CD4-positive, alpha-beta T cell treated with Interleukin-4 for 1 hour (primary cell): Measurements from ENCODE around the gene C2CD4C.
"Not testable (repeated sequence)": the region's sequence is repeated elsewhere in the genome, so short reads cannot be mapped to it uniquely, and the experiment has no call there.

Experiments used
- DNase-seq, 2 donors: peaks; one replicate each; pipeline ENCODE4 v3.0.0-alpha.2; 2020 to 2022

The C2CD4C gene

DNA sequence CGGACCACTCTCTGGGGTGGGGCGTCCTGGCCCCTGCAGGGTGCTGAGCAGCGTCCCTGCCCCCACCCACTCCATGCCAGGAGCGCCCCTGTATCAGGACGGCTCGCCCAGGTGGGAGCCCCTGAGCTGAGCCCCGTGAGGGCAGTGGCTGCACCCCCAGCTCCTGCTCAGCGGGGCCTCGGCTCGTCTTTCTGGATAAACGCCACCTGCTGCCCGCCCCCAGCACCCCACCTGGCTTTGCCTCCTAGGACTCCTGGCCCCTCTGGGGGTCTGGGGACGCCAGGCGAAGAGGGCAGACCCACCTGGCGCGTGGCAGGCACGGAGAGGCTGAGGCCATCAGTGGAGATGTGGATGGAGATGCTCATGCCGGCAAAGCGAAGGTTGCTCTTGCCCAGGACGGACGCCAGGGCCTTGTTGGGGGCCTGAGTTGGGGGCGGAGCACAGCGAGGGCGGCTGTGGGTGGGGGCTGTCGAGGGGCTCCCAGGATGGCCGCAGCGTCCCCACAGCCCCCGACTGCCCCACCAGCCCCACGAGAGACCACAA is 29.5 kb upstream of the C2CD4C start:
- no peak for DNase-seq

DNA sequence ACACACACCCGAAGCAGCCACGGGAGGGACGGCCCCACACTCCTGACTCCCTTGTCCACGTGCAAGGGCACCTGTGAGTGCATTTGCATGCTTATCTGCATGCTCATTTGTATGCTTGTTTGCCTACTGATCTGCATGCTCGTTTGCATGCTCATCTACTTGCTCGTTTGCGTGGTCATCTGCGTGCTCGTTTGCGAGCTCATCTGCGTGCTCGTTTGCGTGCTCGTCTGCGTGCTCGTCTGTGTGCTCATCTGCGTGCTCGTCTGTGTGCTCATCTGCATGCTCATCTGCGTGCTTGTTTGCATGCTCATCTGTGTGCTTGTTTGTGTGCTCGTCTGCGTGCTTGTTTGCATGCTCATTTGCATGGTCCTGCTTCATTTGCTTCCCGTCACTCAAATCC is 28.1 kb upstream of the C2CD4C start:
- no peak for DNase-seq

DNA sequence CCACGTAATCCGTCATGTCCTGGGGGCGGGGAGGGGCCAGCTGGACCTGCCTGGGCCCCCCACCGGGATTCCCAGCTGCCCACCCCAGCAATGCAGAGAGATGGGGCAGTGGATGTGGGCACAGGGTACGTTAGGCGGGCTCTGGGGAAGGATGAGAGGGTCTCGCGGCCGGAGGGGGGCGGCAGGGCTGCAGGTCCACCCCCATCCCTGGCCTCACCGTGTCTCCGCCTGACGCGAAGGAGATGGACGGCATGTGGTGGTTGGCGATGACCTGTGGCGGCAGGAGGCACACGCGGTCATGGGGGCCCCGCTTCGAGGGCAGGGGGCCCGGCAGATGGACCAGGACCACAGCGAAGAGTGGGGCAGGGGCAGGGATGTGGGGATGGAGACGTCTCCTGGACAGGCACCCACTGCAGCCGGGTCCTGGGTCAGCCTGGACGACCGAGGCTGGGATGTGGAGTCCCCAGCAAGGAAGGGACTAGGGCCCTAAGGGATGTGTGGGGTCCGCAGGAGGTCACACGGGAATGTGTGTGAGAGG is 27.5 kb upstream of the C2CD4C start:
- no peak for DNase-seq

DNA sequence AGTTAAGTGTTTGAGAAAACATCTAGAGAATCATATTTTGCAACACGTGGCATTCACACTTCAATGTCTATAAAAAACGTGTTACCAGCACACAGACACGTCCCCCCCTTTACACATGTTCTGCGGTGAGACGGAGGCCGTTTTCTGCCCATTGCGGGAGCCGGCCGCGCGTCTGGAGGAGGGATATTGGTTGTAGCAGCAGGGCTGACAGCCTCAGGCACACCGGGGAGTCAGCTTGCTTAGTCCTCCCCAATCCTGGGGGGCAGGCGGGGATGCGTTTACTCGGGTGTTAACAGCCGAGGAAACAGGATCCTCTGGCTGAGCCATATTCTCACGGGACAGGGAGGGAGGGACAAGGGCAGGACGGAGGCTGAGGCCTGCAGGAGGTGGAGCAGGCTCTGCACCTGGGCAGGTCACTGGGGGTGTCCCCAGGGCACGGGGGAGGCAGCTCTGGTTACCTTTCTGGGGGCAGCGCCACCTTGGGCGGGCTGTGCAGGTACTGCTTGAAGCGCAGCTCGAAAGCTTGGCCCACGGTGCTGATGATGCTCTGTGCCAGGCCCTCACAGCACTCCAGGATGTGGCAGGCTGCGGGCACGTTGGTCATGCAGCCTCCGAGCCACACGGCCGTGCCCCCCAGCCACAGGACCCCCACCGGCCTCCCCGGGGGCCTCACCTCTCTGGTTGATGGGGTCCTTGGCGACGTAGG is 26.9 kb upstream of the C2CD4C start:
- DNase-seq = no peak

DNA sequence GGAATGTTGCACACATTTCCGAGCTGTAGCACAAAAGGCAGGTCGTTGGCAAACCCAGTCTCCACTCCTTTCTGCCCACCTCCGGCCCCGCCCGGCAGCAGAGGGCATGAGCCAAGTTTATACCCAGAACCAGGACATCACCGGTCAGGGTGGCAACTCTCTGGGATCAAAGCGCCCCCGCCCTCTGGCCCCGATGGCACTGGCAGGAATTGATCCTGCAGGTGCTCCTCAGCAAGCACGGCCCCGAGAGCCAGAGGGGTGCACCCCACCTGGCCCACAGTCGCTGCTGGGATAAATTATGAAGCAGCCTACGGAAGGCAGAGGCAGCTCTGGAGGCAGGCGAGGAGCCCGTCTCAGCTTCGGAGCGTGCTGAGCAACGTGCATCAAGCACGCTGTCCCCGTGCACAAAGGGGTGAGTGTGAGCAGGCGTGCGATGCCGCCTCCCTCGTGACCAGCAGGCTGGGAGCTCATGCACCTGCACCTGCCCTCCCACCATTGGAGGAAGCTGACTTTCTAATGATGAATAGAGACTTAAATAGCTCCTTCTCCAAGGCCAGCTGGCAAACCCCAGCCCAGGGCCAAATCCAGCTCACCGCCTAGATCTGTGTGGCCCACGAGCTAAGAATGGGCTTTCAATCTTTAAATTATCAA is 26.2 kb upstream of the C2CD4C start:
- no peak for DNase-seq

DNA sequence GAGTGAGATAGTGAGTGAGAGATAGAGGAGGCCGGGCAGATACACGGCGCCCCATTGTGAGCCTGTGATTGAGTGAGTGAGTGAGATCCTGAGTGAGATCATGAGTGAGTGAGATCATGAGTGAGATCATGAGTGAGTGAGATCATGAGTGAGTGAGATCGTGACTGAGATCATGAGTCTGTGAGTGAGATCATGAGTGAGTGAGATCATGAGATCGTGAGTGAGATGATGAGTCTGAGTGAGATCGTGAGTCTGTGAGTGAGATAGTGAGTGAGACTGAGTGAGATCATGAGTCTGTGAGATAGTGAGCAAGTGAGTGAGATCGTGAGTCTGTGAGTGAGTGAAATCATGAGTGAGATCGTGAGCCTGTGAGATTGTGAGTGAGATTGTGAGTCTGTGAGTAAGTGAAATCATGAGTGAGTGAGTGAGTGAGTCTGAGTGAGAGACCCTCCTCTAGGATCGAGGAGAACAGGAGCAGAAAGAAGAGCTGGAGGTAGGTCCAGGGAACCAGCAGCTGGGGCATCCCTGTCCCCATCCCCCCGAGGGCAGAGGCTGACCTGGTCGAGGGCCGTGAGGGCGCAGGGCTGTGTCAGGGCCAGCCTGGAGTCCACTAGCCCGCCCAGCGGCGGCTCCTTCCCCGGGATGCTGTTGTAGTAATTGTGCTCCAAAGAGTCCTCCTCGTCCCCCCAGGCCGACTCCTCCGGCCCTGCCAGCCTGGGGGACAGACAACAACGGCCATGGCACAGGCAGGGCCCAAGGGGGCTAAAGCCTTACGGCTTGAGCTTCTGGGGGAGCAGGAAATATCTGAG is 25.4 kb upstream of the C2CD4C start:
- DNase-seq = no peak

DNA sequence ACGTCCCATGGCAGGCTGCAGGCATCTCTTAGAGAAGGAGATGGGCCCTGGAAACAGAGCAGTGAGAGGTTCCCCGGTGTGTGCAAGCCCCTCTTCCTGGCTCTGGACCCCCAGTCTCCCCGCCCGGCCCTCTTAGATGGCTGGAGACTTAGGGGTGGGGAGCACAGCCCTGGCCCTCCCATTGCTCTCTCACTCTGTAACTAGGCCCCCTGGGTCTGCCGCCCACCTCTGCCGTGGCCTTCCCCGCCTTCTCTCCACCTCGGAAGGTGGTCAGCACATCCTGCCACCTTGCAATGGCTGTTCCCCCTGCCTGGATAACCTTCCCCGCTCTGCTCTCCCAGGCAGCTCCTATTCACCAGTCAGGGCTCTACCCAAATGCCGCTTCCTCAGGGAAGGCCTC is 21.8 kb upstream of the C2CD4C start:
- DNase-seq = no peak

DNA sequence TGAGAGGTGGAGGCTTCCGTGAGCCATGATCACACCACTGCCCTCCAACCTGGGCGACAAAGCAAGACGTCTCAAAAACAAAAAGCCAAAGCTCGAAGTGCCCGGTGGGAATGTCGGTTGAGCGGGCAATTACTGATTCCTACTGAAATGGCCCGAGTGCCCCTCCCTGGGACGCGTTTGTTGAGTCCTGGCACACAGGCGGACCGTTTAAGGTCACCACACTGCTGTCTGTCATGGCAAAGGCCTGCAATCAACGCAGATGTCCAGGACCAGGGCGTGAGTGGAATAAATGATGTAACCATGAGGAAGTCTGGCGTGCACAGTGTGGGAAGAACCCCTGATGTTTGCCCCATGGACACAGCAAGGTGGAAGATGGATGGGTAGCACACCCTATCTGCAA is 19.2 kb upstream of the C2CD4C start:
- no peak for DNase-seq

DNA sequence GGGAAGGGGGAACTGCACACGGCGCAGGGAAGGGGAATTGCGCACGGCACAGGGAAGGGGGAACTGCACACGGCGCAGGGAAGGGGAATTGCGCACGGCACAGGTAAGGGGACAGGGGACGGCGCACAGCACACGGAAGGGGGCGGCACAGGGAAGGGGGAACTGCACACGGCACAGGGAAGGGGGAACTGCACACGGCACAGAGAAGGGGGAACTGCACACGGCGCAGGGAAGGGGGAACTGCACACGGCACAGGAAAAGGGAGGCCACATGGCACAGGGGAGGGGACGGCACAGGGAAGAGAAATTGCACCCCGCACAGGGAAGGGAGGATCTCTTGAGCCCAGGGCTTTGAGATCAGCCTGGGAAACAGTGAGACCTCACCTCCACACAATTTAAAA is 18.7 kb upstream of the C2CD4C start:
- not testable (repeated sequence) for DNase-seq

DNA sequence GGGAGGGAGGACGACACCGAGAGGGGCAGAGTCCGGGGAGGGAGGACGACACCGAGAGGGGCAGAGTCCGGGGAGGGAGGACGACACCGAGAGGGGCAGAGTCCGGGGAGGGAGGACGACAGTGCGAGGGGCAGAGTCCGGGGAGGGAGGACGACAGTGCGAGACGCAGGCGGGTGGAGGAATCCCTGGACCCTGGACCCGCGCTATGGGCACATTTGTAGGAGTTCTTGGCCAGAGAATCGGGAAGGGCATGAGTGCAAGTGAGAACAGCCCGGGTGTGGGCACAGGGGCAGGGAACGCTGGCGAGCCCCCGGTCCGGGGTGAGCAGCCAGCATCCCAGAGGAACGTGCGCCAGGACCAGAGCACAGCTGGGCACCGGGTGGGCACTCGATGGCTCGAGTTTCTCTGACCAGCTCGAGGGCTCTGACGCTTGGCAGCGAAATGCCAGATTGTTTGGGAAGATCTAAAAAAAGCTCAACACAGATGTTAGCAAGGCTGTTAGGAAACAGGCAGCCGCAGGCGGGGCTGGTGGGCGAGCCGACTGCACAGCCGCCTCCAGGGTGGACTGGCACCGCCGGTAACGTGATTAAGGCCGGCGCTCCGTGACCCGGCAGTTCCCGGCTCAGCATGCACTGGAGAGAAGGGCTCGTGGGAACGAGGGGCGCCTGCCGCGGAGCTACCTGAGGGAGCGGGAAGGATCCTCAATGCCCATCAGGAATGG is 17.9 kb upstream of the C2CD4C start:
- DNase-seq = no peak

DNA sequence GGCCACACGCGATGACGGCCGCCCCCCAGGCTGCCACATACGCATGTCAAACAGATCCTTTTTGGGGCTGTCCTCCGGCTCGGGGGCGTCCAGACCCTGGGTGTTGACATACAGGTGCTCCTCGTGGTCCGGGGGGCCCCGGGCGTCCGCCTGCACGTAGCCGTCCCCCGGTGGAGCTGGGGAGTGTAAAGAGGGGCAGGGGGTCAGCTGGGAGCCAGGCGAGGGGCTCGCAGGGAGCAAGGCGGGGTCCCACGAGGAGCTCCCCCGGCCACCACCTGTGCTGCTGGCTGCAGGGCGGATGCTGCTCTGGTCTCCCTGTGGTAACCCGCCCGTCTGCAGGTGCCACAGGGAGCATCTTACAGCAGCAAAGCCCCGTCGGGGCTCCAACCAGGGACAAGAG is 16.1 kb upstream of the C2CD4C start:
- no peak for DNase-seq

DNA sequence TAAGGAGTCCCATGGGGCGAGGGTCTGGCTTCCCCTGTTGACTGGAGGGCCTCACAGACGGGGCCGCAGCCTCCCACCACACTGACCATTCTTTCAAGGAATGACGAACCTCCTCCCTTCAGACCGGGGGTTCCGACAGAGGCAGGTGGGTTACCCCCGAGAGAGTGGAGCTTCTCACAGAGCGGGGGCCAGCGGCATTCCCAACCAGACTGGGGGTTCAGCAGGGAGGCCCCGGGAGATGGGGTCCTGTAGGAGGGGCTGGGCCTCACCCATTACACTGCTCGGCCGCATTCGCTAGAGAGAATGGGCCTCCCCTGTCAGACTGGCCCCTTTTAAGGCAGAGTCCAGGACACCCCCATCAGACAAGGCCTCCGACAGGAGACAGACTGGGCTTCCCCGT is 15.6 kb upstream of the C2CD4C start:
- DNase-seq = no peak

DNA sequence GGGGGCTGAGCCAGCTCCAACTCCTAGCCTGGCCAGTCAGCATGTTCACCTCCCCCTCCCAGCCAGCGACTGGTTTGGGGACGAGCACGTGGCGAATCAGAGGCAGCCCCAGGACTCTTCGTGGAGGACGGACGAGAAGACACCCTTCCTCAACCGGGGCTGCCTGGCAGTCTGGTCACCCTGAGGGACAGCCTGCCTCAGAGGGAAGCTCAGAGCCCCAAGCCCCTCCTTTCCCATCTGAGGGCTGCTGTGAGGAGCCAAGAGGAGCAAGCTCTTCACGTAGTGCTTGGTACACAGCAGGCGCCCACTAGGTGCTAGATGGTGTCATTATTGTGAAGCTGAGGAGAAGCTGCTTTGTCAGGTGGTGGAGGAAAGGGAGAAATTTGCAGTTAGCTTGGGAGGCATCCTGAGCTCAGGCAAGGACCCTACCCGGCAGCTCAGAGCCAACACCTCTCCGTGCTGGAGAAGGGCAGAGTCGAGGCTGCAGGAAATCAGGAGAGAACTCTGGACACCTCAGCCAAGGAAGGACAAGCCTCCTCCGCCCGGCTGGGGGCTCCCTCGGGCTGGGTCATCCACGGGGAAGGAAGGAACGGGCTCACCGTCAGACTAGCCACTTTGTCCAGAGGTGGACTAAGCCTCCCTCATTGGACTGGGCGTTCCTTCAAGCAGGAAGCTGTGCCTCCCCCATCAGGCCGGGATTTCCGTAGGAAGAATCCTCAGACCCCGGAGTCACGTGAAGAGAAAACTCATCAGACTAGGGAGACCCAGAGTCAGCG is 14.9 kb upstream of the C2CD4C start:
- no peak for DNase-seq

DNA sequence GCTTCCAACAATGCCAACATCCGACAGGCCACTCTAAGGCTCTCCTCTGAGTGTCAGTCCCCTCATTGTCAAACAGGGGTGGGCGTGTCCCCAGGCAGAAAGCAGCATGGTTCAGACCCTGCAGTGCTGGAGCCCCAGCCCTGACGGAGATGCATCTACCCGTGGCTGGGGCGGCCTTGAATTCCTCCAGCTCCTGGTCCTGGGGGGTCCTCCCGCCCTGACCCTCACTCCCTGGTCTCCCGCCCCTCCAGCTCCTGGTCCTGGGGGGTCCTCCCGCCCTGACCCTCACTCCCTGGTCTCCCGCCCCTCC is 13.9 kb upstream of the C2CD4C start:
- not testable (repeated sequence) for DNase-seq

DNA sequence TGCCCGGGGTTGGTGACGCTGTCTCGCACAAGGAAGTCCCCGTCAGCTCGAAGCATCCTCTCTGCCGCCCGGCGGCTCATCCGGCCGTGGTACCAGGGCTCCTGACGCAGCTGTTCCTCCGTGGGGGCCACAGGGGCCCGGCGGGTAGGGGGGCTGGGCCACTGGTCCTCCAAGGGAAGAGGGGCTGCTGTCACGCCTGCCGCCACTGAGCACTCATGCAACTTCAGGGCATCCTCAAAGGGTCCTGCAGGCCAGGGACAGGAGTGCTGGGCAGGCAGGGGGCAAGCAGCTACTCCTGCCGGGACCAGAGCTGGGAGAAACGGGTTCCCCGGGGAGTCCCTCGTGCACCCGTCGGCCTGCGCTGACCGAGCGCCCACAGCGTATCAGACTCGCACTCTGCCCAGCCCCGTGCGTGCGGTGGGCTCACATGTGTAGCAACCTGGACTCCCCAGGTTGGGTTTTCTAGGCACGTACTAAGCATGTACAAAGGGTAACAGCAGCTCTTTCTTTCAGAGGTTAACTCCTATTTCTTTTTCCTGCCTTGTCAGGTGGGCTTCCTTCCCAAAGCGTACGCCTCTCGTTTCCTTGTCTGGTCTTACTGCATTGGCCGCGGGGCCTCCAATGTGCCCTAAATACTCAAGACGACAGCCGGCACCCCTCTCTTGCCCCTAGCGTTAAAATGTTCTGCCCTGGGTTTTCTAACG is 13.4 kb upstream of the C2CD4C start:
- no peak for DNase-seq

DNA sequence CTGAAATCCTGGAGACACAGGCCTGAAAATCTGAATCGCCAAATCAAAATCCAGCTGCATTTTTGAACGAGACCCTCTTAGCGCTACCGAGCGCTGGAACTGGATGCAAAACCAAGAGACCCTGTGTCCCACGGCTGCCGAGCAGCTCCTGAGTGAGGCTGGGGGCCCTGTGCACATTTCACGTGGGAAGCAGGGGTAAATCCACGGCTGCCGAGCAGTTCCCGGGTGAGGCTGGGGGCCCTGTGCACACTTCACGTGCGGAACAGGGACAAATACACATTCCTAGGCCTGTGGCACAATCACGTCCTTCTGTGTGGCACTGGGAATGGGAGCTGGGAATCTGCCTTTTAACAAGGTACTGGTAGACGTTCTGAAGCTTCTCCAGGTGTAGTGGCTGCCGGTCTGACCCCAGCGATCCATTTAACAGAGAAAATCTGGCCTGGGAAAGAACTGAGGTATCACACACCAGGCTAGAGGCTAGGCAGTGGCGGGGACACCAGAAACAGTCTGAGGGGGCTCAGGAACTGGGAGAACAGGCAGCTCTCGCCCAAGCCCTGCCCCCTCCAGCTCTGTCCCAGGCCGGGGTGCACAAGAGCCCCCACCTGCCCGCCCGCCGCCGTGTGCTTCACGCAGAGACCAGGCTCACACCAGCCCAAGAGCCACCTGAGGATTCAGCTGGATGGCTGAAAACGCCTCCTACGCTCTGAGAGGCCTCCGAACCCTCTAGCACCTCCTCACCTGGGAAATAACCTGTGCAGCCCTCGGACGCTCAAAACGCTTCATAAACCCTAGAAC is 11.0 kb upstream of the C2CD4C start:
- no peak for DNase-seq

DNA sequence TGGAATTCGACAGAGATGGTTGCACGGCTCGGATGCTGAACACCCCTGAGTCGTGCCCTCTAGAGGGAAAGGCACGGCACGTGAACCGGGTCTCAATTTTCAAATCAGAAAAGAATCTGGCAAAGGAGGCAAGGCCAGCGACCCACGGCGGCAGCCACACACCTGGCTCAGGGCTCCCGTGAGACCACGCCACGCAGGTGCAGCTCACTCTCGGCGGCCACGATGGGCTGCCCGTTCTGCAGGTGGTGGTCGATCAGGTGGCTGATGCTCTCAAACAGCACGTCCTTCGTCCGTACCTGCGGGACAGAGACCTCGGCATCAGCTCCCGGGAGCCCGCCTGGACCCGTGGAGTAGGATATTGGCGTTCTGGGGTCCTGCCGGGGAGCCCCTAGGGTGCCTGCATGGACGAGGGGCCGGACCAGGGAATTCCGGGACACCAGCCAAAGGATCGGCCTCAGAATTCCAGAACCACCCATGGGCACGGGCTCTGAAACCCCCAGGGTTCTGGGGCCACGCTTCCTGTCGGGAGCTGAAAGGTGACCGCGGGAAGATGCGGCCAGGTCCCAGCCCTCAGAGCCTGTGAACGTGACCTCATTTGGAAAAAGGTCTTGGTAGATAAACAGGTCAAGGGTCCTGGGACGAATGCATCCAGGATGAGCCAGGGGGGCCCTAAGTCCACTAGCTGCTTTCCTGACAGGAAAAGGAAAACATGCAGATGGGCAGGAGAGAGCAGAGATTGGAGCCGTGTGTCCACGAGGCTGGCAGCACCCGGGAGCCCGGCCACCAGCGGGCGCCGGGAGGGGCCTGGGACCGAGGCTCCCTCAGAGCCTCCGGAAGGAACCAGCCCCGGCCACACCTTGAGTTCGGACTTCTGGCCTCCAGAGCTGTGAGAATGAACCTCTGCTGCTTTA is 10.1 kb upstream of the C2CD4C start:
- DNase-seq = no peak

DNA sequence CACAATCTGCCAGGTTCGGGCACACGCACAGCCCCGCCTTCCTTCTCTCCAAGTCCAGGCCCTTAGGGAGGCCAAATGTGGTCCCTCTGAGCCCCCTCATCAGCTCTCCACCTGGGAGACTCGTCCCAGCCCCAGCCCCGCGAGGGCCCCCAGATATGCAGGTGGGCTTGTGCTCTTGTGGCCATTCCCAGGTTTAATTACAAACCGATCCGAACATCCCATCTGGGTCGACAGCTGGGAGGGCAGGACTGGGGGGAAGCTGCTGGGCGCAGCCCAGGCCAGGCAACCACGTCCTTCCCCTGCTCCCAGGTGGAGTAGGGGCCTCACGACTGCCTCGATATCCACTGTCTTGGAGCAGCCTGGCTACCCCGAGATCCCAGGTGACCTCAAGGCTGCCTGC is 7.5 kb upstream of the C2CD4C start:
- DNase-seq = no peak

DNA sequence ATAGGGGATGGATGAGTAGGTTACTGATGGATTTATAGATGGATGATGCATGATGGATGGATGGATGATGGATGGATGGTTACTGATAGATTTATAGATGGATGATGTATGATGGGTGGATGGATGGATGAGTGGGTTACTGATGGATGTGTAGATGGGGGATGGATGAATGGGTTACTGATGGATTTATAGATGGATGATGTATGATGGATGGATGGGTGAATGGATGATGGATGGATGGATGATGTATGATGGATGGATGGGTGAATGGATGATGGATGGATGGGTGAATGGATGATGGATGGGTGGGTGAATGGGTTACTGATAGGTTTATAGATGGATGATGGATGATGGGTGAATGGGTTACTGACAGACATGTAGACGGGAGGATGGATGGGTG is 6.3 kb upstream of the C2CD4C start:
- no peak for DNase-seq
